Cerebellar nuclear complex (tissue), 1 donor: ENCODE data around the gene MTFR1L.

Source experiments
- DNase-seq, 2 experiments: peaks; one replicate each; lab custom pipeline; 2025; lab: John Stamatoyannopoulos, UW

MTFR1L gene

GRCh38 chr1:25807480-25808390 is 12.0 kb upstream of the MTFR1L start:
- no peak for DNase-seq

GRCh38 chr1:25808481-25809244 is 11.1 kb upstream of the MTFR1L start:
- DNase-seq: no peak

GRCh38 chr1:25809283-25809926 is 10.3 kb upstream of the MTFR1L start:
- no peak for DNase-seq

GRCh38 chr1:25809929-25810328 is 9.8 kb upstream of the MTFR1L start:
- DNase-seq: no peak

- no peak for DNase-seq
Observed at GRCh38 chr1:25810341-25811299, 9.1 kb upstream of the MTFR1L start.

GRCh38 chr1:25811384-25812082 is 8.2 kb upstream of the MTFR1L start:
- DNase-seq: no peak

- no peak for DNase-seq
Observed at GRCh38 chr1:25813071-25813733, 6.6 kb upstream of the MTFR1L start.

GRCh38 chr1:25813734-25814471 is 5.9 kb upstream of the MTFR1L start:
- DNase-seq: no peak

GRCh38 chr1:25814549-25815087 is 5.1 kb upstream of the MTFR1L start:
- DNase-seq: no peak

- no peak for DNase-seq
Observed at GRCh38 chr1:25815208-25816111, 4.3 kb upstream of the MTFR1L start.

- no peak for DNase-seq
Observed at GRCh38 chr1:25816112-25816718, 3.5 kb upstream of the MTFR1L start.

GRCh38 chr1:25817840-25818501 is 1.8 kb upstream of the MTFR1L start:
- no peak for DNase-seq

- no peak for DNase-seq
Observed at GRCh38 chr1:25818569-25818968, 1.2 kb upstream of the MTFR1L start.

- DNase-seq: no peak
Observed at GRCh38 chr1:25820247-25821111, 725 bp downstream of the MTFR1L start.

GRCh38 chr1:25821112-25821476 is 1.3 kb downstream of the MTFR1L start:
- no peak for DNase-seq

- no peak for DNase-seq
Observed at GRCh38 chr1:25821630-25822091, 1.9 kb downstream of the MTFR1L start.
